RWPE1 (cell line): ENCODE data around the gene PKP4.

Source experiments
- CTCF ChIA-PET: fragments of 350-600 bp; sonication (Branson Sonifier 250); formaldehyde crosslinking; extraction: SDS; loops from one replicate; lab custom pipeline; 2021; lab: Yijun Ruan, JAX
- POLR2A ChIA-PET: fragments of 400-600 bp; formaldehyde crosslinking; extraction: SDS; loops from one replicate; lab custom pipeline; 2020; ENCODE audit warnings: antibody characterized with exemption; ENCODE audit not compliant: low non-redundant PET; lab: Yijun Ruan, JAX
- DNase-seq: peaks from one replicate; pipeline ENCODE4 v3.0.0; 2012; ENCODE audit warnings: low spot score
- H3K27ac ChIP-seq: fragments of 450-650 bp; 2 replicates; pipeline ENCODE4 v1.5.1; 2017
- CTCF ChIP-seq: fragments of 450-650 bp; conservative IDR thresholded peaks from 2 replicates; pipeline ENCODE4 v1.5.1; 2017; ENCODE audit warnings: low read depth, mild to moderate bottlenecking

The PKP4 gene

GRCh38 chr2:158619496-158619895, 162.7 kb downstream of the PKP4 start:
- ChIA-PET POLR2A (no interaction called here), CTCF (interaction anchor here (0.9 to 1.0 kb wide), 2 partner anchors 24 to 126 kb away, joined by 4 to 5 read pairs; no protein-coding TSS in a partner anchor)
- no peak for DNase-seq
- TF ChIP-seq CTCF = no peak
- H3K27ac ChIP-seq = no peak overlapping the region

- CTCF ChIA-PET = no interaction called here
- no peak for TF ChIP-seq CTCF
Measured at GRCh38 chr2:158620656-158621055, 163.9 kb downstream of the PKP4 start.

DNA sequence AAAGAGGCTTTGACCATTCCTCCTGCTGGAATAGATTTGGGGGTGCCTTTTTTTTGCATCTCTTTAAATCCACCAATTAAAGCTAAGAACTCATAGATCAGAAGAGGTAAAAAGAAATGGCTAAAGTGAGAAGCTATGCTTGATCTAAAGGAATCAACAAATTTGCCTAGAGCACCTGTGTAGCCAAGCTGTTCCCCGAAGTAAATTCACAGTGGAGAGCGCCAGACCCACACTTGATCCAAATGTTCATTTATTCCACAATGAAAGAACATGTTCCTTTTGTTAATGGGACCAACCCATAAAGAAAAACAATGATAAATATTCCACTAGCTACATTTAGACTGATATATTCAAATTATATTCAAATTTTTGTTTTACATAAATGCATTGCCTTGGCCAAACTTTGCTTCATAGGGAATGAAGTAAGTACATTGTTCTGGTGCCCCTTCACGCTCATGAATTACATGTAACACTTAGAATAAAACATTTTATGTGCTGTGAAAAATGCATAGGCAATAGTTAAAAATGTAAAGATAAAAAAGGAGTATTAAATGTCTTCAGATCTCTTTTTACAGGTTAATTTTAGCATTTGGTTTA, 167.4 kb downstream of the PKP4 start:
- POLR2A ChIA-PET = no interaction called here
- CTCF ChIA-PET = interaction anchor here (0.5 to 1.3 kb wide), 5 partner anchors 22 to 1322 kb away, joined by 3 to 4 read pairs (median 3); no protein-coding TSS in a partner anchor
- H3K27ac ChIP-seq = no peak overlapping the region
- no peak for DNase-seq
- no peak for TF ChIP-seq CTCF

More at GRCh38 chr2:158620656-158621055, 163.9 kb downstream of the PKP4 start:
- H3K27ac ChIP-seq = no peak overlapping the region
- POLR2A ChIA-PET = no interaction called here
- DNase-seq = no peak

DNA sequence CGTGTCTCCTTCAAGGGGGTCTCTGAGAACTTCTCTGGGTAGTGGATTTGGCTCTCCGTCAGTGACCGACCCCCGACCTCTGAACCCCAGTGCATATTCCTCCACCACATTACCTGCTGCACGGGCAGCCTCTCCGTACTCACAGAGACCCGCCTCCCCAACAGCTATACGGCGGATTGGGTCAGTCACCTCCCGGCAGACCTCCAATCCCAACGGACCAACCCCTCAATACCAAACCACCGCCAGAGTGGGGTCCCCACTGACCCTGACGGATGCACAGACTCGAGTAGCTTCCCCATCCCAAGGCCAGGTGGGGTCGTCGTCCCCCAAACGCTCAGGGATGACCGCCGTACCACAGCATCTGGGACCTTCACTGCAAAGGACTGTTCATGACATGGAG, 168.2 kb downstream of the PKP4 start:
- H3K27ac ChIP-seq = no peak overlapping the region
- CTCF ChIA-PET = interaction anchor here (0.7 kb wide), 1 partner anchor 448 kb away, joined by 3 read pairs; no protein-coding TSS in a partner anchor
- TF ChIP-seq CTCF = no peak
- POLR2A ChIA-PET = no interaction called here
- DNase-seq = no peak

GRCh38 chr2:158629116-158629515, 172.4 kb downstream of the PKP4 start:
- ChIA-PET CTCF (no interaction called here), POLR2A (no interaction called here)
- TF ChIP-seq CTCF = no peak
- no peak for DNase-seq
- H3K27ac ChIP-seq = no peak overlapping the region

DNA sequence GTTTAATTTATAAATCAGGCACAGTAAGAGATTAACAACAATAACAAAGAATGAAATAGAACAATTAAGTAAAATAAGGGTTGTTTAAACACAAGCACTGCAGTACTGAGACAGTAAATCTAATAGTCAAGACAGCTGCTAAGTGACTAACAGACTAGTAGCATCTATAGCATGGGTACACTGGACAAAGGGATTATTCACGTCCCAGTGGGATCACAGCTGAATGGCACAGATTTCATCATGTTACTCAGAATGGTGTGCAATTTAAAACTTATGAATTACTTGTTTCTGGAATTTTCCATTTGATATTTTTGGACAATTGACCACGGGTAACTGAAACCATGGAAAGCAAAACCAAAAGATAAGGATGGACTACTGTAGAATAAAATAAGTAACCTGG, 176.5 kb downstream of the PKP4 start:
- ChIA-PET POLR2A (no interaction called here), CTCF (interaction anchor here (0.6 kb wide), 1 partner anchor 187 kb away, joined by 4 read pairs; no protein-coding TSS in a partner anchor)
- no peak overlapping the region for H3K27ac ChIP-seq
- no peak for TF ChIP-seq CTCF
- no peak for DNase-seq
